ENCODE data around the gene CTBP1. TPM values are rescaled to one million over a fixed set of nuclear protein-coding genes. Genes with fewer than 3 reads are reported as not detected.
"Not testable (repeated sequence)": the region's sequence is repeated elsewhere in the genome, so short reads cannot be mapped to it uniquely, and the experiment has no call there.

Gene CTBP1
- total and polyA plus RNA-seq, 4 donors, result 121 to 204 (median 138) TPM

DNA sequence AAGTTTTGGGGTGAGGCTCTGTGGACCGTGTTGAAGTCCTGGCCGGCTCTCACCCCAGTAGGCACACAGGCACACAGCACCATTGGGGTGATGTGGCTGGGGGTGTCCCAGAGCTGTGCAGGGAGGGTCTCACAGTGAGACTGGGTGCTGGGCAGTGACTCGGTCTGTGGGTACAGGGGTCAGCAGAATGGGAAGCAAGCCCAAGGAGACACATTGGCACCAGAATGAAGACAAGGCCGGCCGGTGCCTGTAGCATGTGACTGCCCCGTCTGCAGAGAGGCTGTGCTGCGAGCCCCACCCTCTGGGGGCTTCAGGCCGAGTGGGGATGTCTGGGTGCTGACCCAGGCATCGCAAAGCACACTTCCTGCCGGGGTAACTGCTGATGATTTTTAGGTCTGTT lies 46.0 kb upstream of the CTBP1 start:
- Histone ChIP-seq H3K27me3 (ENCODE audit: control insufficient read depth in 3 of 3, insufficient read depth in 3 of 3, low read length in 2 of 3) (no peaks in the 10 kb centered on the region), H3K4me1 (ENCODE audit: control insufficient read depth in 5 of 5, insufficient read depth in 5 of 5, low read length in 5 of 5) (peaks cover 9 to 25% (median 11%) of the 10 kb centered on the region in 5 donors), H3K9me3 (ENCODE audit: control insufficient read depth in 4 of 4, insufficient read depth in 3 of 4, low read length in 3 of 4) (no peaks in the 10 kb centered on the region), H3K4me3 (no peak overlapping the region), H3K27ac (ENCODE audit: low read depth in 1 of 2, low read length in 1 of 2) (no peak overlapping the region), H3K36me3 (ENCODE audit: control insufficient read depth in 4 of 4, insufficient read depth in 4 of 4, low read length in 4 of 4) (peaks cover 5 to 34% (median 7%) of the 10 kb centered on the region in 4 donors), H3K9ac (ENCODE audit: insufficient read depth in 1 of 2, low read length in 2 of 2) (no peak overlapping the region)
- no peak for DNase-seq
- TF ChIP-seq CTCF (IDR thresholded peaks at IDR 0.05; ENCODE audit: control extremely low read depth, extremely low read depth), result no peak
- WGBS, 2 donors, result 49 to 58% methylated on average over 10 of the region's 10 CpGs
- ATAC-seq (ENCODE audit: insufficient read depth, low FRiP score), result no peak

DNA sequence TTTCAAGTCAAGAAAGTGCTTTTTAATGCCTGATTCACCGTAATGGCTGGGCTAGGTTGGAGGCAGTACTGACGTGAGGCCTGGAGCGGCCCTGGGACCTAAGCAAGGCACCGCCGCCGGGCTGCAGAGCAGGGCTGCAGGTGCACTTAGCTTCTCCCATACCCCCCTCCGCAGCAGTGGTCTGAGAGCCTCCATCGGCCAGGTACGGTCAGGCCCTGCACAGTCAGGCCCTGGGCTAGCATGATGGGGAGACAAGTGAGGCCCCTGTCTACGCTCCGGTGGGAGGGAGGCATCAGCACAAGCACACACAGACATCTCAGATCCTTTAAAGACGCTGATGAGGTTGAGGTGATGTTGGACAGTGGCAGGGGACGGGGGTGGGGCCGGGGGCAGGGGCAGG lies 45.5 kb upstream of the CTBP1 start:
- TF ChIP-seq CTCF (IDR thresholded peaks at IDR 0.05; ENCODE audit: control extremely low read depth, extremely low read depth), result no peak
- Histone ChIP-seq H3K27ac (ENCODE audit: low read depth in 1 of 2, low read length in 1 of 2) (no peak overlapping the region), H3K36me3 (ENCODE audit: control insufficient read depth in 4 of 4, insufficient read depth in 4 of 4, low read length in 4 of 4) (peaks cover 5 to 31% (median 7%) of the 10 kb centered on the region in 4 donors), H3K4me3 (no peak overlapping the region), H3K9me3 (ENCODE audit: control insufficient read depth in 4 of 4, insufficient read depth in 3 of 4, low read length in 3 of 4) (no peaks in the 10 kb centered on the region), H3K9ac (ENCODE audit: insufficient read depth in 1 of 2, low read length in 2 of 2) (no peak overlapping the region), H3K4me1 (ENCODE audit: control insufficient read depth in 5 of 5, insufficient read depth in 5 of 5, low read length in 5 of 5) (peaks cover 9 to 24% (median 11%) of the 10 kb centered on the region in 5 donors), H3K27me3 (ENCODE audit: control insufficient read depth in 3 of 3, insufficient read depth in 3 of 3, low read length in 2 of 3) (no peaks in the 10 kb centered on the region)
- WGBS, 2 donors, result 89 to 92% methylated on average over 14 of the region's 14 CpGs
- DNase-seq (no peak), ATAC-seq (ENCODE audit: insufficient read depth, low FRiP score) (no peak)

- peaks cover 9 to 22% (median 11%) of the 10 kb centered on the region in 5 donors for H3K4me1 ChIP-seq (ENCODE audit: control insufficient read depth in 5 of 5, insufficient read depth in 5 of 5, low read length in 5 of 5)
- no peak for DNase-seq
- no peak for TF ChIP-seq CTCF (IDR thresholded peaks at IDR 0.05; ENCODE audit: control extremely low read depth, extremely low read depth)
- no peak for ATAC-seq (ENCODE audit: insufficient read depth, low FRiP score)
- no peaks in the 10 kb centered on the region for H3K9me3 ChIP-seq (ENCODE audit: control insufficient read depth in 4 of 4, insufficient read depth in 3 of 4, low read length in 3 of 4)
- H3K36me3 ChIP-seq (ENCODE audit: control insufficient read depth in 4 of 4, insufficient read depth in 4 of 4, low read length in 4 of 4), result peaks cover 5 to 29% (median 7%) of the 10 kb centered on the region in 4 donors
- no peak overlapping the region for H3K27ac ChIP-seq (ENCODE audit: low read depth in 1 of 2, low read length in 1 of 2)
- H3K27me3 ChIP-seq (ENCODE audit: control insufficient read depth in 3 of 3, insufficient read depth in 3 of 3, low read length in 2 of 3), result no peaks in the 10 kb centered on the region
- 82 to 86% methylated on average over 15 of the region's 15 CpGs for WGBS, 2 donors
- no peak overlapping the region for H3K9ac ChIP-seq (ENCODE audit: insufficient read depth in 1 of 2, low read length in 2 of 2)
- H3K4me3 ChIP-seq, result no peak overlapping the region
These were observed 45.1 kb upstream of the CTBP1 start for GRCh38 chr4:1293991-1294390.

- Histone ChIP-seq H3K4me1 (ENCODE audit: control insufficient read depth in 5 of 5, insufficient read depth in 5 of 5, low read length in 5 of 5) (peaks cover 9 to 22% (median 13%) of the 10 kb centered on the region in 5 donors), H3K4me3 (no peak overlapping the region), H3K27me3 (ENCODE audit: control insufficient read depth in 3 of 3, insufficient read depth in 3 of 3, low read length in 2 of 3) (no peaks in the 10 kb centered on the region), H3K27ac (ENCODE audit: low read depth in 1 of 2, low read length in 1 of 2) (no peak overlapping the region), H3K9me3 (ENCODE audit: control insufficient read depth in 4 of 4, insufficient read depth in 3 of 4, low read length in 3 of 4) (no peaks in the 10 kb centered on the region), H3K36me3 (ENCODE audit: control insufficient read depth in 4 of 4, insufficient read depth in 4 of 4, low read length in 4 of 4) (peaks cover 5 to 29% (median 7%) of the 10 kb centered on the region in 4 donors), H3K9ac (ENCODE audit: insufficient read depth in 1 of 2, low read length in 2 of 2) (no peak overlapping the region)
- ATAC-seq (ENCODE audit: insufficient read depth, low FRiP score) (no peak), DNase-seq (no peak)
- WGBS, 2 donors, result 92 to 93% methylated on average over 4 of the region's 4 CpGs
- TF ChIP-seq CTCF (IDR thresholded peaks at IDR 0.05; ENCODE audit: control extremely low read depth, extremely low read depth), result no peak
These were observed 44.6 kb upstream of the CTBP1 start for GRCh38 chr4:1293531-1293941.

GRCh38 chr4:1292703-1293011 lies 43.7 kb upstream of the CTBP1 start:
- H3K36me3 ChIP-seq (ENCODE audit: control insufficient read depth in 4 of 4, insufficient read depth in 4 of 4, low read length in 4 of 4), result peaks cover under 1 to 20% (median 4%) of the 10 kb centered on the region in 4 donors
- not testable (repeated sequence) for H3K27me3 ChIP-seq (ENCODE audit: control insufficient read depth in 3 of 3, insufficient read depth in 3 of 3, low read length in 2 of 3); H3K4me3 ChIP-seq; ATAC-seq (ENCODE audit: insufficient read depth, low FRiP score); DNase-seq; H3K27ac ChIP-seq (ENCODE audit: low read depth in 1 of 2, low read length in 1 of 2); H3K9me3 ChIP-seq (ENCODE audit: control insufficient read depth in 4 of 4, insufficient read depth in 3 of 4, low read length in 3 of 4); H3K9ac ChIP-seq (ENCODE audit: insufficient read depth in 1 of 2, low read length in 2 of 2)
- H3K4me1 ChIP-seq (ENCODE audit: control insufficient read depth in 5 of 5, insufficient read depth in 5 of 5, low read length in 5 of 5), result peaks cover 9 to 22% (median 13%) of the 10 kb centered on the region in 5 donors
- WGBS, 2 donors, result 80 to 89% methylated on average over 8 of the region's 8 CpGs
